Measurements from ENCODE around the gene MGAT4A. TPM values are rescaled to one million over a fixed set of nuclear protein-coding genes. Genes with fewer than 3 reads are reported as not detected.
"Not testable (repeated sequence)": the region's sequence is repeated elsewhere in the genome, so short reads cannot be mapped to it uniquely, and the experiment has no call there.

Gene MGAT4A
- total RNA-seq, 1 experiment from 2014 or later, result 15.5 TPM

GRCh38 chr2:98730053-98730706, 752 bp downstream of the MGAT4A start:
- DNase-seq (ENCODE audit: low spot score), result peak; percentile 12

GRCh38 chr2:98729652-98730051, 1.3 kb downstream of the MGAT4A start:
- DNase-seq (ENCODE audit: low spot score), result no peak

GRCh38 chr2:98728088-98728718, 2.7 kb downstream of the MGAT4A start:
- DNase-seq (ENCODE audit: low spot score), result not testable (repeated sequence)

DNA sequence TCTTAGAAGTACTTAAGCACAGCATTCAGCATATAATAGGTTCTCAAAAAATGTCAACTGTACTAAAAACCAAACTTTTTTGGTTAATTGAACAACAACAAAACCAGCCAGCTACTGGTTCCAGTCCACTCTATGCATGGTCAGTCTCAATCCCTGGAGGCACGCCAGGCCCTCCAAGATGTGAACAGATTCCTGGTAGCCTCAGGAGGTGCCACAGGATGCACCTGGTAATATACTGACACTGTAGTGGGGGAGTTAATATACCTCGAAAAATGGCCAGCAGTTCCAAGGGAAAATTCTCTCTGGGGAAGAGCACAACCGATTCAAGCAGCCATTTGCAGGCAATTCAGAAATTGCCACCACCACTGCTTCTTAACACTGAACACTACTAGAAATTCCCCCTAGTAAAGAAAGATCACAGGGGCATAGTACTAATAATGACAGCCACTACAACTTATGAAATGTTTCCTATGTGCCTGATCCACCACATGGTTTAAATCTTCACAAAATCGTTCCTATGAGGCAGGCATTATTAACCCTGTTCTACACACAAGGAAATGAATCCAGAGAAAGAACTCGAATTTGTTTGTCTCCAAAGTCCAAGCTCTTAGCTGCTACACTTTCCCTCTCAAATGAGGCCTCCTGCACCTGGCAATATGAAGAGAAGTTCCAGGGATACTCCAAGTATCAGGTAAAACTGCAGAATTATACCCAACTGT, 3.4 kb downstream of the MGAT4A start:
- no peak for DNase-seq (ENCODE audit: low spot score)

- no peak for DNase-seq (ENCODE audit: low spot score)
Measured at GRCh38 chr2:98726735-98727368, 4.1 kb downstream of the MGAT4A start.

DNA sequence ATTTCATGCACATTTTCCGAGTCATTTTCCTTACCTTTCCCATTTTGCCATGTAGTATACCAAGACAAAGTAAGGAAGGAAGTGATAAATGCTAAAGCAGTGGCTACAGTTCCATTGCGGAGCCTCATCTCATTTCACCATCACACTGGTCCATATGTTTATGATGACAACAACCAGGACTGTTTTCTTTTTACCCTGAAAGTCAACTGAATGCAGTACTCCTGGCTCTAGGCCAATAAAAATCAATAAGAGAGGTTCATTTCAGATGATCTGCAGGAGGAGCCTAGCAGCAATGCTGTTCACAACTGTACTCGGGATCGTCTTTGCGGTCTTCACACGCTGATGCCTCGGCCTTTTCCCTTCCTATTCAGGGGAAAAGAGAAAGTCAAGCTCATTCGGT, 4.7 kb downstream of the MGAT4A start:
- no peak for DNase-seq (ENCODE audit: low spot score)

- DNase-seq (ENCODE audit: low spot score), result no peak
Measured at GRCh38 chr2:98720286-98720685, 10.6 kb downstream of the MGAT4A start.

GRCh38 chr2:98717621-98718020, 13.3 kb downstream of the MGAT4A start:
- DNase-seq (ENCODE audit: low spot score), result no peak

DNA sequence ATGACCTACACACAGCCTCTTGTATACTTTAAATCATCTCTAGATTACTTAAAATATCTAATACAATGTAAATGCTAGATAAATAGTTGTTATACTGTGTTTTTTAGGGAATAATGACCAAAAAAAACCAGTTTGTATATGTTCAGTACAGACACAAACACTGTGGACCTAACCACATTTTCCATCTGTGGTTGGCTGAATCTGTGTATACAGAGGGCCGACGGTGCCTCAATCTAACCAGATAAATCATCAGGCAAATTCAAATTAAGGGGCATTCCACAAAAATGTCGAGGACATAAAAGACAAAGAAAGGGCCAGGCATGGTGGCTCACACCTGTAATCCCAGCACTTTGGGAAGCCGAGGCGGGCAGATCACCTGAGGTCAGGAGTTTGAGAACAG, 14.1 kb downstream of the MGAT4A start:
- no peak for DNase-seq (ENCODE audit: low spot score)

DNA sequence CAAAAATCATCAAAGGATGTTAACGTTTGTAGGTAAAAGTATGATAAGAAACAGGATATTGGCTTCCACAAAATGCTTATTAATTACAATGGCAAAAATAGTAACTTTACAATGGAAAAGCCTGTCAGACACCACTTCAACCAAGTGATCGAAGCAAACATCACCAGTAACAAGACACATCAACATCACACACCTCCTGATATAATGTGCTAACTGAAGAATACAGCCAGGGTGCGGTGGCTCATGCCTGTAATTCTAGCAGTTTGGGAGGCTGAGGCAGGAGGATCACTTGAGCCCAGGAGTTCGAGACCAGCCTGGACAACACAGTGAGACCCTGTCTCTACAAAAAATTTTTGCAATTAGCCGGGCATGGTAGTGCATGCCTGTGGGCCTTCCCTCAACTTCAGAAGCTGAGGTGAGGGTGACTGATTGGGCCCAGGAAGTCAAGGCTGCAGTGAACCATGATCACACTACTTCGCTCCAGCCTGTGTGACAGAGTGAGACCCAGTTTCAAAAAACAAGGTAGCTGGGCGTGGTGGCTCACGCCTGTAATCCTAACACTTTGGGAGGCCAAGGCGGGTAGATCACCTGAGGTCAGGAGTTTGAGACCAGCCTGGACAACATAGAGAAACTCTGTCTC, 15.0 kb downstream of the MGAT4A start:
- DNase-seq (ENCODE audit: low spot score), result no peak

GRCh38 chr2:98713332-98714015, 17.5 kb downstream of the MGAT4A start:
- DNase-seq (ENCODE audit: low spot score), result no peak

DNA sequence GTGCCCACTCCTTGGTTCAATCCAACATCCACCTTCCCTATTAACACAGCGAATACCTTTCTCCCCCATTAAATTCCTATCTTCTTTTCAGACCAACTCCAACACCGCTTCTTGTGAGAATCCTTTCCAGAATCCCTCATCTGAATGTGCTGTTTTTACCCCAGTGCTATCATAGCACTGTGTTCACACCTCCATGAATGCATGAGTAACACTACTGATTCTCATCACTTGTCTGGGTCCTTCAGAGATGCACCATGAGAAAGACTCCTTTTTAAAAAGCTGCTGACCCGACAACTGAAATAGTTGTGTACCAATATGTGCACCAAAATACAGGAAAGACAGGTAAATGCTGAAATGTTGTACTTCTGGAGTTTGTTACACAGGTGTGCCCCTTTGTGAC, 18.8 kb downstream of the MGAT4A start:
- no peak for DNase-seq (ENCODE audit: low spot score)

GRCh38 chr2:98711506-98711905, 19.4 kb downstream of the MGAT4A start:
- no peak for DNase-seq (ENCODE audit: low spot score)

DNA sequence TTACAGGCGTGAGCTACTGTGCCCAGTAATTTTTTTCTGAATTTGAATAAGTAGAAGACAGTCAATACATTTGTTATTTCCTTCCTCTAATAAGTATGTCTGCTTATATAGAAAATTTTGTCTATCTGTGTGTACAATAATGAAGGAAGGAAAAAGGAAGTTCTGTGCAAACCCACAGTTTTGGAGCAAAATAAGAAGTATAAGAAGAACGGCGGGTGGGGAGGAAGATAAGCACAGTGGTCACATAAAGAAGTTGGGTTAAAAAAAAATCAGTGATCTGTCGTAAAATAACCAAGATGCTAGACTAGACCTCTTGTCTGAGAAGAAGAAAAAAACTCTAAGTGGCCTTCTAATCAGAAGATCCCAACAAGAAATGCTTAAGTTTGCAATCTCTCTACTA, 20.2 kb downstream of the MGAT4A start:
- DNase-seq (ENCODE audit: low spot score), result no peak

DNA sequence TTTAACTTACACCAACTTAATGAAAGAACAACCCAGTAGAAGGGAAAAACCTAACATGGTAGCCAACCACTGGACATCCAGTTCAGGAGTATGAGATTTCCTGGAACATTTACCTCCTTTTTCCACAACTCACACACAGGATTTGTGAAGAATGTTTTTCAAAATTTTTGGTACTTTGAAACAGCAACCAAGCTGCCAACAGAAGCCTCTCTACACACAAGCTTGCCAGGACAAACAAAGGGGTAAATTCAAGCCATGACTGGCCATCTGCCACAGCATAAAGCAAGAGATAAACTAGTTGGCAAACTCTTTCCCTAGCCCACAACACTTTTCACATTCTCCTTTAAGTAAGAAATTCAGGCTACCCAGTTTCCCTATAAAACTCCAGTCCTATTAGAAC, 21.4 kb downstream of the MGAT4A start:
- DNase-seq (ENCODE audit: low spot score), result no peak

GRCh38 chr2:98708396-98709186, 22.3 kb downstream of the MGAT4A start:
- no peak for DNase-seq (ENCODE audit: low spot score)

DNA sequence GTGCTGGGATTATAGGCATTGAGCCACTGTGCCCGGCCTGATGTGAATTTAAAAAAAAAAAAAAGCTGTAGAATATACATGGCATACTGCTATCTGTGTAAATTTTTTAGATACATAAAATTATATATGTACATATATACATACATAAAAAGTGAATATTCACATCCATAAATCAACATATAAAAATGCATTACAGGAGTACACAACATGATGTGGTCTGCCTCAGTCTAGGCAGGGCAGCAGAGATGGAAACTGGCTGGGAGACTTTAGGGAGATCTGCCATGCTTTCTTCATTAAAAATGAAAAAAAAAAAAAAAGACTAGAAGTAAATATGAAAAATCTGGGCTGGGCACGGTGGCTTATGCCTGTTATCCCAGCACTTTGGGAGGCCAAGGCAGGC, 24.3 kb downstream of the MGAT4A start:
- no peak for DNase-seq (ENCODE audit: low spot score)

- DNase-seq (ENCODE audit: low spot score), result no peak
Measured at GRCh38 chr2:98705333-98705617, 25.7 kb downstream of the MGAT4A start.

DNA sequence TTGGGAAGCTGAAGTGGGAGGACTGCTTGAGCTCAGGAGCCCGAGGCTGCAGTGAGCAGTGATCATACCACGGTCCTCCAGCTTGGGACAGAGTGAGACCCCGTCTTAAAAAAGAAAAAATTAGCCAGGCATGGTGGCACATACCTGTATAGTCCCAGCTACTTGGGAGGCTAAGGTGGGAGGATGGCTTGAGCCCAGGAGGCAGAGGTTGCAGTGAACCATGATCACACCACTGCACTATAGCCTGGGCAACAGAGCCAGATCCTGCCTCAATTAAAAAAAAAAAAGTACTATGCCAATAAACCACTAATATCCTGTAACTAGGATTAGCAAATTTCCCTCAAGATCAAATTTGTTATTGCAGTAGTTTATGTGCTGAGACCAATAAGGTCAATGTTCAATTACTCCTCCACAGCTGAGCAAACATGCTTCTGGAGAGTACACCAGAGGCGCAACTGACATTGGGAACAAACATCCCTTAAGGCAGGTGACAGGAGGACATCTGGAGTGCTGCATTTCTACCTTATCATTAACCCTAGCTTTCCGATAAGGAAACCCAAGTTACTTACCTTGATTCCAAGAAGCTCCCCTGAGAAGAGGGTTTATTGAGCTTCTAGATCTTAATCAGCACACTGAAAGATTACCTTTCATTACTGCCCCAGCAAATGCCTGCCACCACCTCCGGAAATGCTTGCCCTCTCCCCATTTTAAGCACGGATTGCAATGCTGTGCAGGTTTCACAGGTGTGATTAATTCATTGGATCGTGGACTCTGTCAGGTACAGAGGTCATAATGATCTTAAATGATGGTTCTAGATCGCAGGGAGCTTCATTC, 26.2 kb downstream of the MGAT4A start:
- DNase-seq (ENCODE audit: low spot score), result no peak

DNA sequence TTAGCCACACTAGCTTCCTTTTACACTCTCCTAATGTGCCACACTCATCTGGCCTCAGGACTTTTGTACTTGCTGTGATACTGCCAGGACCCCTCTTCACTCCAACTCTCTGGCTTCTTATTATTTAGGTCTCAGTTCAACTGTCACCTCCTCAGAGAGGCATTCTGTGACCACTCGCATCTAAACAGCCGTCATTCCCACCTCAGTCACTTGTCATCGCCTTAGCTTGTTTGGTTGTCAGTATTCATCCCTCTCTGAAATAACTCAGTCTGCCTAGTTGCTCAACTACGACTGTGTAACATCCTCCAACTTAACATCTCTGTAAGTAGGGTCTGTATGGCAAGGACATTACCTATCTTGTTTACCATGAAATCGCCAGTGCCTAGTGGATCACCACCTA, 27.2 kb downstream of the MGAT4A start:
- no peak for DNase-seq (ENCODE audit: low spot score)
